Muscle of leg (tissue), 11 donors: ENCODE data around the gene SLC15A5. TPM values are rescaled to one million over a fixed set of nuclear protein-coding genes. Genes with fewer than 3 reads are reported as not detected.

Experiments used
- DNase-seq: peaks from one replicate; pipeline ENCODE4 v3.0.0; 2013
- H3K27ac ChIP-seq: one replicate; pipeline ENCODE4 v1.5.1; 2013; ENCODE audit warnings: mild to moderate bottlenecking, low read length, control low read depth
- H3K27me3 ChIP-seq: one replicate; pipeline ENCODE4 v1.6.1; 2013; ENCODE audit warnings: low read length; ENCODE audit not compliant: control insufficient read depth, insufficient read depth
- H3K36me3 ChIP-seq: one replicate; pipeline ENCODE4 v1.6.1; 2013; ENCODE audit warnings: low read length; ENCODE audit not compliant: control insufficient read depth, insufficient read depth
- H3K4me1 ChIP-seq: one replicate; pipeline ENCODE4 v1.6.1; 2013; ENCODE audit warnings: low read length; ENCODE audit not compliant: control insufficient read depth, insufficient read depth
- H3K4me3 ChIP-seq: one replicate; pipeline ENCODE4 v1.5.1; 2013; ENCODE audit warnings: low read length, control low read depth
- H3K9me3 ChIP-seq: replicated peaks from 2 replicates; pipeline ENCODE4 v1.6.1; 2013; ENCODE audit warnings: low read depth, low read length; ENCODE audit not compliant: control insufficient read depth
- WGBS: methylation state at CpG from one replicate; pipeline ENCODE4 v1.1.5; 2013; ENCODE audit warnings: missing lambda C conversion rate; ENCODE audit not compliant: insufficient coverage; 5-methylcytosine and 5-hydroxymethylcytosine counted together
- polyA plus RNA-seq, 8 donors: library from polyadenylated mRNA; unstranded; fragments of 120-200 nt; gene quantifications; one replicate each; pipeline versions ENCODE4 v1.2.1 to v1.2.3, GENCODE V29; 2013; ENCODE audit warnings: inconsistent platforms in 1 of 8, low replicate concordance in 1 of 8; ENCODE audit not compliant: insufficient read length in 8 of 8, insufficient read depth in 1 of 8
- total RNA-seq: library from RNA; stranded (reverse); fragments of 120-200 nt; gene quantifications from one replicate; pipeline ENCODE4 v1.2.4, GENCODE V29; 2013

SLC15A5 gene
- total and polyA plus RNA-seq, 9 donors: 0.04 TPM; not detected in 8

DNA sequence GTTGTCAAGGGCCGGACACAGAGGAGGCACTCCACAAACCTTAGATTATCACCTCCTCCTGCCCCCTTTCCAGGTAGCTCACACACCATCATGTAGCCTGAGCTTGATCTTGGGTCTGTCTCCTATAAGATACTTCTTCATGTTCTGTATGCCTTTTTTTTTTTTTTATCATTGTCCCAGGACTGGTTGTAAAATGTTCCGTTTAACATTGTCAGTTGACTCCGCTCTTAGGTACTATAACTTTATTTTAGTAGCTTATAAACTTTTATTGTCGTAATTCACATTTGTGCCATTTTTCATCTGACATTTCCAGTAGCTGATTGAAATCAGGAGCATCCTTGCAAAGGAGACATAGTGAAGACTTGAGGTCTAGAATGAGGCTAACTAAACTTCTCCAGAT is 79.9 kb downstream of the SLC15A5 start:
- Histone ChIP-seq H3K27me3 (no peaks in the 10 kb centered on the region), H3K9me3 (no peaks in the 10 kb centered on the region), H3K4me3 (no peak overlapping the region), H3K4me1 (no peaks in the 10 kb centered on the region), H3K36me3 (no peaks in the 10 kb centered on the region), H3K27ac (no peak overlapping the region)
- no peak for DNase-seq
- WGBS: no CpG with 5 or more reads among the region's 4 CpGs

DNA sequence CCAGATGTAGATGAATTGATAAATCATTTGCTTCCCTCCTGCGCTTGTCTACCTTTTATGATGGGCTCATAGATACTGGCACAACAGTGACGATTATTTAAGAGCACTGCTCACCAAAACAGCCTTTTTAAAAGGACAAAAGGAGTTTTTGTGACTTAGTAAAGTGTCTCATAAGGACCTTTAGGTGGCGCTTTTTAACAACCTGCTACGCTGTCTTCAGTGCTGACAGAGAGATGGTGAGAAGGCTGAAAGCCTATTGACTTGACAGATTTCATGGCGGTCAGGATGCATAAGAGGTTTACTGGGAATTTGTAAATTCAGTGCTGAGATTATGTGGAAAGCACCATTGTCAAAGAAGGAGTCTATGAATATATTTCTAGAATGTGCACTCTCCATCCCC is 87.6 kb downstream of the SLC15A5 start:
- Histone ChIP-seq H3K27me3 (no peaks in the 10 kb centered on the region), H3K4me1 (no peaks in the 10 kb centered on the region), H3K4me3 (no peak overlapping the region), H3K36me3 (no peaks in the 10 kb centered on the region), H3K27ac (no peak overlapping the region), H3K9me3 (no peaks in the 10 kb centered on the region)
- peak; percentile 16 for DNase-seq
- WGBS: 30% methylated on average over 3 of the region's 5 CpGs

DNA sequence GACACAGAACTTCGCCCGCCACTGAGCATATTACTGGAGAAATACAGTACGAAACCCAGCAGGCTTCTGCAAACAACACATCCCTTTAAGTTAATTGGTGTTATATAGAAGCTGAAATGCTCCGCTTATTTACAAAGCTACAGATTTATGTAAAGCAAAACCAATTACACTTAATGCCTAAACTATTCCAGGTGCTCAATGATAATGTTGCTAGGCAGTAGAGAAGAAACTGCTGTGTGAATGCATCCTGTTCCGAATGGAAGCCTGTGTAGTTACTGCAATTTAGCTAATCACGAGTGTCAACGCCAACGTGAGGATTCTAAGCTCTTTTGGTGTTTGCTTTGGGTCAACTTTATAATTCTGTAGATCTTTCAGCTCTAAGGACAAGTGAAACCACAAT is 89.8 kb downstream of the SLC15A5 start:
- Histone ChIP-seq H3K4me3 (no peak overlapping the region), H3K36me3 (no peaks in the 10 kb centered on the region), H3K4me1 (no peaks in the 10 kb centered on the region), H3K27me3 (no peaks in the 10 kb centered on the region), H3K9me3 (no peaks in the 10 kb centered on the region), H3K27ac (no peak overlapping the region)
- no peak for DNase-seq
- WGBS: 63% methylated on average over 4 of the region's 8 CpGs

DNA sequence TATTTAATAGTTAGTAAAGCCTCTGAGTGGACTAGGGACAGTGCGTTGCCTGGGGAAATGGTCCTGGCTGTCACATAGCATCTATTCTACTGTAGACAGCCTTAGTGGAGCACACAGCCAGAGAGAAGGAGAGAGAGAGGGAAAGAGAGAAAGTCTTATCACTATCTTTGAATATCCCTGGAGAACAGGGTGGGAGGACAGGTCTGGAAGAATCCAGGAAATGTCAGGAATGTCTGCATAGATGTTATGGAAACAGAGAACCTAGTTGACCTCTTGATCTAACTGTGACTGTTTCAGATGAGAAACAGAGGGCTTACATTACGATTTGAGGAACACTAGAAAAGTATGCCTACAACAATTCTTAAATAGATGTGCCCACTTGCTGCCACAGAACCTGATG is 92.8 kb downstream of the SLC15A5 start:
- DNase-seq: no peak

DNA sequence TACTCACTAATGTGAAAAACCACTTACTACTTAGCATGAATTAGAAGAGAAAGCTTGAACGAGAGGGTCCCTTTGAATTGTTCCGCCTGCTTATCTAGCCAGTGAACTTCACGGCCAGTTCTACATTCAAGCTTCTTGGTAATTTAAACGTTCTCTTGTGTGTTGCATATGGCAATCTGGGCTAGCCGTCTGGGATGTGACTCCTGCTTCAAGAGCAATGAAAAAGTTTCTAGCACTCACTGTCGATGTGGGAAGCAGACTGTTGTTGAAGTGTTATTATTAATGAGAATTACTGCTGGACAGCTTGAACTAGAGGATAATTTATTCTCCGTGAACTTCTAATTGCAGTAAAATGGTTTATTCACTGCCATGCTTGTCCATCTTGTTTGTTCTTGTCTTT is 93.9 kb downstream of the SLC15A5 start:
- Histone ChIP-seq H3K36me3 (no peaks in the 10 kb centered on the region), H3K27ac (no peak overlapping the region), H3K9me3 (no peaks in the 10 kb centered on the region), H3K27me3 (no peaks in the 10 kb centered on the region), H3K4me1 (no peaks in the 10 kb centered on the region), H3K4me3 (no peak overlapping the region)
- DNase-seq: no peak
- WGBS: 72% methylated on average over 7 of the region's 7 CpGs

More for the DNA sequence above, 92.8 kb downstream of the SLC15A5 start:
- no peak overlapping the region for H3K27ac ChIP-seq
- no peaks in the 10 kb centered on the region for H3K27me3 ChIP-seq
- WGBS: no CpG with 5 or more reads among the region's 2 CpGs
- no peaks in the 10 kb centered on the region for H3K4me1 ChIP-seq
- no peaks in the 10 kb centered on the region for H3K36me3 ChIP-seq
- no peak overlapping the region for H3K4me3 ChIP-seq
- no peaks in the 10 kb centered on the region for H3K9me3 ChIP-seq

DNA sequence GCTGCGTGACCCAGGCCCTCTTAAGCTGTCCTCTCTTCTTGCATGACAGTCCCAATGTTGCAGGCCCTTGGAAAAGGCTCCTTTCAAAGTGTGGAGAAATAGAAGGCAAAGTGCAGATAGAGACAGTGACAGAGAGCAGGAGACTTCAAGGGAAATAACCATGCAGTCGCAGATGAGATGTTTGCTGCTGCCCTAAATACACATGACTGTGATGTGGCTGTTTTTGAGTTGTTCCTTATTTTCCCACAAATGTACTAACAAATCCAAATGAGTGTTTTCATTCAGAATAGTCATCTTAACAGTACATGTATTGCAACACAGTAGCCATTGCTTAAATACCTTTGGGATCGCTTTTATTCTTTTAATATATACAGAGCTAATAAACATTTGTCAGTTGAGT is 101.6 kb downstream of the SLC15A5 start:
- WGBS: 80% methylated on average over 1 of the region's 3 CpGs
- H3K4me3 ChIP-seq: no peak overlapping the region
- no peaks in the 10 kb centered on the region for H3K27me3 ChIP-seq
- no peaks in the 10 kb centered on the region for H3K36me3 ChIP-seq
- DNase-seq: no peak
- H3K4me1 ChIP-seq: no peaks in the 10 kb centered on the region
- H3K9me3 ChIP-seq: no peaks in the 10 kb centered on the region
- H3K27ac ChIP-seq: no peak overlapping the region

DNA sequence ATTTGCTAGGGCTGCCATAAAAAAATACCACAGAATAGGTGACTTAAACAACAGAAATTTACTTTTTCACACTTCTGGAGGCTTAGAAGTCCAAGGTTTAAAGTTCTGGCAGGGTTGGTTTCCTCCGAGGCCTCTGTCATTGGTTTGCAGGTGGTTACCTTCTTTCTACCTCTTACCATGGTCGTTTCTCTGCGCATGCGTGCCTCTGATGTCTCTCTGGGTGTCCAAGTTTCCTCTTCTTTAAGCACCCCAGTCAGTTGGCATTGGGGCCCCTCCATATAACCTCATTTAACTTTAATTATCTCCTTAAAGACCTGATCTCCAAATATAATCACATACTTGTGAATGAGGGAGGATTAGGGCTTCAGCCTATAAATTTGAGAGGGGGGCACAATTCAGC is 103.2 kb downstream of the SLC15A5 start:
- Histone ChIP-seq H3K9me3 (no peaks in the 10 kb centered on the region), H3K27me3 (no peaks in the 10 kb centered on the region), H3K4me1 (no peaks in the 10 kb centered on the region), H3K4me3 (no peak overlapping the region), H3K27ac (no peak overlapping the region), H3K36me3 (no peaks in the 10 kb centered on the region)
- 93% methylated on average over 3 of the region's 4 CpGs for WGBS
- DNase-seq: no peak

DNA sequence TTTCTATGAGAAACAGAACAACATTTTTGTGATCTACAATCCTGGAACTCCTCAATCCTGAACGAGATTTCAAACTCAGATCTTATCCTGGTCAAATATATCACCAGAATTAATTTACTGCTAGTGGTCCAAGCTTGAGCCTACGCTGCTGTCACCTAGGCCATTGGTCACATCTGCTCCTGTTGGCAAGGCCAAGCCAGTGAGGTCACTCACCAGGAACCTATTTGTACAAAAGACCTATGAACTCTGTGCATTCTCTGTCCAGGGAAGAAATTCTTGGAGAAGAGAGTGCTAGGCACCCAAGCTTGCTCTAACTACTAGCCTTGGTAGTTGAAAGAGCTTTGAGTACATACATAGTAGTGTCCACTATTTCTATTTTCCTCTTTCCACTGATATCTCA is 106.1 kb downstream of the SLC15A5 start:
- H3K4me1 ChIP-seq: no peaks in the 10 kb centered on the region
- no peaks in the 10 kb centered on the region for H3K36me3 ChIP-seq
- H3K9me3 ChIP-seq: no peaks in the 10 kb centered on the region
- H3K4me3 ChIP-seq: no peak overlapping the region
- no peaks in the 10 kb centered on the region for H3K27me3 ChIP-seq
- no peak for DNase-seq
- WGBS: 89% methylated on average over 1 of the region's 2 CpGs
- H3K27ac ChIP-seq: no peak overlapping the region

DNA sequence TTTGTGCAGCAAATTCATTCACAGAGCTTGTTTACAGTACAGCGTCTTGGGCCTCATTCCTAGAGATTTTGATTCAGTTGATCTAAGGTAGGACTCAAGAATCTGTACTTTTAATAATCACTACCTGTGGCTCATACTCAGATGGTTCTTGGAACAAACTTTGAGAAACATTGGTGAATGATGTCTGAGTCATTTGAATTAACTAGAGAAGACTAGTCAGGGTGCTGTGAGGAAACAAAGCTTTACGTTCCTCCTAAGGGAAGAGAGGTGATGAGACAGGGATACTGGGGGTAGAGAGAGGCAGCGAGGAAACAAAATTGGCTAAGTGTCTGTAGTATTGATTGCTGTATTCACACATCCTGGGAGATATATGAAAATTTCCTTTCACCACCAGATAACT is 109.4 kb downstream of the SLC15A5 start:
- no peak overlapping the region for H3K27ac ChIP-seq
- no peaks in the 10 kb centered on the region for H3K9me3 ChIP-seq
- WGBS: no CpG with 5 or more reads among the region's 3 CpGs
- H3K27me3 ChIP-seq: no peaks in the 10 kb centered on the region
- no peak for DNase-seq
- no peak overlapping the region for H3K4me3 ChIP-seq
- H3K36me3 ChIP-seq: no peaks in the 10 kb centered on the region
- H3K4me1 ChIP-seq: no peaks in the 10 kb centered on the region

DNA sequence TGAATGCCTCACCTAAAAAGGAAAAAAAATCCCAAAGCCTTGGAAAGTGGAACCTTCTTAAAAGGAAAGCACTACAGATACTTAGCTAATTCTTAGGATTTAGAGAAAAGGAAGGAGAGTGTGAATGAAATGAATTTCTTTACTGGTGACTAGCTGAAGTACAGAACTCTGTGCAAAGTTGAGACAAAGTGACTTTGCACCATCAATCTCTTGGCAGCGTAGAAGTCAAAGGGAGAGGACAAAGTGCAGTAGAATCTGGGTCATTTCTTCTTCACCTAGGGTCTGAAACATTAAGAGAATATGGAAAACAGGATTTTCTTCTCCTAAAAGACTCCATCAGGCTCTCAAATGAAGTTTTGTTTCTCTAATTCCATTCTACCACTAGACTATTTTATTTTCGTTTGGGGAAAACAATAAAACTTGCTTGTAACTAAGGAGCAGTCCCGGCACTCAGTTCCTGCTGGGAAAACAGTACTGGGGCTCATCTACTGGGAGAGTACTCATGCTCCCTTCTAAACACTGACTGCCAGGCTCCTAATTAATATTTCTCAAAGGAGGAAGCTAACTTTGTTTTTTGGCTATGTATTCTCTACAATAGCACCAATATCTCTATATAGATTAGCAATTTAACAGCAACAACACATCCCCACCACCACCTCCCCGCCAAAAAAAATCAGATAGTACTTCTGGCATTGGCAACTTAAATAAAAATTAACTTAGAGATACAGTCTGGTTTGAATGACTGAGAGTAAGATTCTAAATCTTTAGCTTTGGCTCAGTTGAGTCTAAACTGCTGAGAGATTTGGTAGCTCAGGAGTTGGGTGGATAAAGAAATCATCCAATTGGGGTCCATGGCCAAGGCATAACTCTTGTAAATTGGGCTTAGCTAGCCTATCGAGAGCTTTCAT is 110.7 kb downstream of the SLC15A5 start:
- WGBS: no CpG with 5 or more reads among the region's 5 CpGs
- H3K4me1 ChIP-seq: no peaks in the 10 kb centered on the region
- DNase-seq: peak; percentile 55
- H3K36me3 ChIP-seq: no peaks in the 10 kb centered on the region
- peak overlapping the region; percentile 33 for H3K27ac ChIP-seq
- no peak overlapping the region for H3K4me3 ChIP-seq
- H3K9me3 ChIP-seq: no peaks in the 10 kb centered on the region
- H3K27me3 ChIP-seq: no peaks in the 10 kb centered on the region
